HEK293 (cell line): ENCODE measurements around the gene RINL.

Experiments
- CTCF ChIA-PET: fragments of 350-600 bp; formaldehyde crosslinking; extraction: SDS; loops from one replicate; lab custom pipeline; 2021; ENCODE audit warnings: antibody characterized with exemption; lab: Yijun Ruan, JAX
- POLR2A ChIA-PET: fragments of 300-600 bp; formaldehyde crosslinking; extraction: SDS; loops from one replicate; lab custom pipeline; 2020; ENCODE audit warnings: antibody characterized with exemption, inconsistent platforms; lab: Yijun Ruan, JAX
- H3K27ac ChIP-seq: fragments of 200-500 bp; sonication (Bioruptor generic); 2 replicates; pipeline ENCODE4 v1.5.1; 2014; ENCODE audit warnings: low read depth, low read length, control low read depth, inconsistent platforms; ENCODE audit errors: extremely low read depth
- H3K36me3 ChIP-seq, 2 experiments: fragments of 200-500 bp in 1 of 2; sonication (Bioruptor generic) in 1 of 2; 1 replicate in 1 of 2; 2 replicates in 1 of 2; pipeline ENCODE4 v1.5.1; 2014 to 2017; ENCODE audit warnings: inconsistent platforms in 2 of 2, low read length in 2 of 2; ENCODE audit not compliant: control insufficient read depth in 2 of 2, insufficient read depth in 1 of 2
- H3K4me1 ChIP-seq: fragments of 200-500 bp; sonication (Bioruptor generic); 2 replicates; pipeline ENCODE4 v1.5.1; 2014; ENCODE audit warnings: mild to moderate bottlenecking, low read length, inconsistent platforms; ENCODE audit not compliant: control insufficient read depth, insufficient read depth
- H3K4me3 ChIP-seq: 2 replicates; pipeline ENCODE4 v1.5.1; 2011; ENCODE audit warnings: low read depth, mild to moderate bottlenecking, control low read depth, low read length, moderate library complexity
- H3K9me3 ChIP-seq: fragments of 200-500 bp; sonication (Bioruptor generic); 2 replicates; pipeline ENCODE4 v1.5.1; 2014; ENCODE audit warnings: low read depth, low read length, inconsistent platforms; ENCODE audit not compliant: control insufficient read depth, insufficient read depth
- CTCF ChIP-seq: fragments of 450-650 bp; formaldehyde crosslinking; IDR thresholded peaks from 2 replicates; pipeline ENCODE4 v1.5.1; 2016; ENCODE audit warnings: missing biosample characterization, missing genetic modification characterization
- EGR2 ChIP-seq: fragments of 450-650 bp; formaldehyde crosslinking; IDR thresholded peaks from 2 replicates; pipeline ENCODE4 v1.5.1; 2016; ENCODE audit warnings: low read depth, missing biosample characterization, missing genetic modification characterization
- GLIS2 ChIP-seq: fragments of 450-650 bp; formaldehyde crosslinking; IDR thresholded peaks from 2 replicates; pipeline ENCODE4 v1.5.1; 2016; ENCODE audit warnings: missing biosample characterization, missing genetic modification characterization
- HOXD13 ChIP-seq: sonication (generic); formaldehyde crosslinking; IDR thresholded peaks from 2 replicates; pipeline ENCODE4 v1.8.0; 2022; ENCODE audit warnings: missing genetic modification reagents, borderline replicate concordance
- IKZF3 ChIP-seq: fragments of 450-650 bp; IDR thresholded peaks from 2 replicates; pipeline ENCODE4 v1.5.0; 2018; ENCODE audit warnings: missing biosample characterization, mild to moderate bottlenecking, missing genetic modification characterization, moderate library complexity
- PBX3 ChIP-seq: sonication (generic); formaldehyde crosslinking; IDR thresholded peaks from 2 replicates; pipeline ENCODE4 v1.8.1; 2022; ENCODE audit warnings: mild to moderate bottlenecking, moderate library complexity, missing genetic modification reagents
- PRDM10 ChIP-seq: fragments of 450-650 bp; formaldehyde crosslinking; IDR thresholded peaks from 2 replicates; pipeline ENCODE4 v1.5.1; 2016; ENCODE audit warnings: missing biosample characterization, missing genetic modification characterization
- ZBTB20 ChIP-seq: fragments of 450-650 bp; formaldehyde crosslinking; IDR thresholded peaks from 2 replicates; pipeline ENCODE4 v1.5.1; 2016; ENCODE audit warnings: missing biosample characterization, missing genetic modification characterization
- ZFHX2 ChIP-seq: fragments of 450-650 bp; formaldehyde crosslinking; conservative IDR thresholded peaks from 2 replicates; pipeline ENCODE4 v1.5.1; 2016; ENCODE audit warnings: missing biosample characterization, missing genetic modification characterization
- ZFP69B ChIP-seq: fragments of 450-650 bp; formaldehyde crosslinking; IDR thresholded peaks from 2 replicates; pipeline ENCODE4 v1.5.1; 2016; ENCODE audit warnings: missing biosample characterization, missing genetic modification characterization
- ZNF146 ChIP-seq: fragments of 450-650 bp; formaldehyde crosslinking; IDR thresholded peaks from 2 replicates; pipeline ENCODE4 v1.5.1; 2016; ENCODE audit warnings: missing biosample characterization, missing genetic modification characterization
- ZNF155 ChIP-seq: fragments of 450-650 bp; formaldehyde crosslinking; IDR thresholded peaks from 2 replicates; pipeline ENCODE4 v1.5.1; 2016; ENCODE audit warnings: missing biosample characterization, missing genetic modification characterization
- ZNF274 ChIP-seq, 2 experiments: fragments of 200-500 bp in 1 of 2; fragments of 450-650 bp in 1 of 2; sonication (Bioruptor generic) in 1 of 2; formaldehyde crosslinking in 1 of 2; IDR thresholded peaks; 2 replicates each; pipeline versions ENCODE4 v1.5.1 to v1.6.1; 2014 to 2016; ENCODE audit warnings: borderline replicate concordance in 1 of 2, inconsistent platforms in 1 of 2, low read length in 1 of 2, missing biosample characterization in 1 of 2, missing genetic modification characterization in 1 of 2
- ZNF292 ChIP-seq: fragments of 450-650 bp; formaldehyde crosslinking; IDR thresholded peaks from 2 replicates; pipeline ENCODE4 v1.5.1; 2016; ENCODE audit warnings: low read depth, missing biosample characterization, missing genetic modification characterization, borderline replicate concordance
- ZNF362 ChIP-seq: fragments of 450-650 bp; formaldehyde crosslinking; IDR thresholded peaks from 2 replicates; pipeline ENCODE4 v1.5.1; 2016; ENCODE audit warnings: missing biosample characterization, missing genetic modification characterization
- ZNF391 ChIP-seq: fragments of 450-650 bp; formaldehyde crosslinking; IDR thresholded peaks from 2 replicates; pipeline ENCODE4 v1.5.1; 2016; ENCODE audit warnings: low read depth, missing biosample characterization, missing genetic modification characterization, borderline replicate concordance
- ZNF426 ChIP-seq: fragments of 450-650 bp; formaldehyde crosslinking; IDR thresholded peaks from 2 replicates; pipeline ENCODE4 v1.5.1; 2017; ENCODE audit warnings: missing biosample characterization, missing genetic modification characterization, mild to moderate bottlenecking, inconsistent platforms, moderate library complexity

The RINL gene

GRCh38 chr19:38917921-38918491, 39.9 kb upstream of the RINL start:
- Histone ChIP-seq H3K4me3 (no peak overlapping the region), H3K4me1 (no peaks in the 10 kb centered on the region), H3K27ac (peak overlapping the region; percentile 17; the same call in 1 of the 2 replicates), H3K36me3 (peaks cover 29 to 41% of the 10 kb centered on the region in 2 experiments), H3K9me3 (no peaks in the 10 kb centered on the region)
- POLR2A ChIA-PET: interaction anchor here (0.6 to 1.2 kb wide), 4 partner anchors 8 to 1305 kb away, joined by 3 to 5 read pairs (median 4); no protein-coding TSS in a partner anchor
- CTCF ChIA-PET: interaction anchor here (1.0 to 4.1 kb wide), 2 partner anchors 12 to 17 kb away, joined by 3 to 36 read pairs; partner anchors contain the start of genes MRPS12 and SARS2
- TF ChIP-seq PRDM10 (tag by site-specific recombination) (peak; percentile 74), CTCF (tag by site-specific recombination) (peak; percentile 62), ZNF155 (tag by site-specific recombination) (no peak), PBX3 (no peak), ZBTB20 (peak; percentile 61; the same call in 1 of the 2 replicates)
- TF ChIP-seq, all 188 proteins: peak for 3

GRCh38 chr19:38917516-38917915, 39.4 kb upstream of the RINL start:
- Histone ChIP-seq H3K4me3 (no peak overlapping the region), H3K36me3 (peaks cover 28 to 37% of the 10 kb centered on the region in 2 experiments), H3K27ac (peak overlapping the region; percentile 17; the same call in 1 of the 2 replicates), H3K9me3 (no peaks in the 10 kb centered on the region), H3K4me1 (no peaks in the 10 kb centered on the region)
- CTCF ChIA-PET: interaction anchor here (0.6 to 4.1 kb wide), 2 partner anchors 12 to 397 kb away, joined by 3 to 36 read pairs; partner anchors contain the start of genes MRPS12 and SARS2
- POLR2A ChIA-PET: interaction anchor here (0.6 to 1.2 kb wide), 5 partner anchors 9 to 1306 kb away, joined by 3 to 5 read pairs (median 3); partner anchors contain the start of gene NFKBIB
- TF ChIP-seq ZNF146 (tag by site-specific recombination) (no peak), HOXD13 (CRISPR knock-in tag) (no peak)

- no peak overlapping the region for H3K27ac ChIP-seq
- no peaks in the 10 kb centered on the region for H3K4me1 ChIP-seq
- CTCF ChIA-PET: interaction anchor here (0.7 to 3.3 kb wide), 4 partner anchors 14 to 395 kb away, joined by 6 to 31 read pairs (median 8); partner anchors contain the start of genes MRPS12 and SARS2
- peaks cover 15 to 18% of the 10 kb centered on the region in 2 experiments for H3K36me3 ChIP-seq
- no peaks in the 10 kb centered on the region for H3K9me3 ChIP-seq
- POLR2A ChIA-PET: interaction anchor here (0.6 to 2.3 kb wide), 4 partner anchors 13 to 1670 kb away, joined by 3 to 9 read pairs (median 4); partner anchors contain the start of gene NFKBIB
- no peak overlapping the region for H3K4me3 ChIP-seq
- TF ChIP-seq IKZF3: no peak
- peak; percentile 93 for TF ChIP-seq EGR2
- TF ChIP-seq GLIS2 (tag by site-specific recombination): 0 out of 2 replicates have a peak, but pooled peaks have one; percentile 19
- no peak for TF ChIP-seq ZNF362 (tag by site-specific recombination)
- TF ChIP-seq ZNF292 (tag by site-specific recombination): no peak
- TF ChIP-seq ZFP69B: no peak
- TF ChIP-seq PBX3: no peak
- no peak for TF ChIP-seq ZNF426 (tag by site-specific recombination)
- TF ChIP-seq ZNF391: no peak
- TF ChIP-seq ZNF274 (IDR thresholded peaks at IDR 0.05; ENCODE audit: low read length): no peak
- TF ChIP-seq ZNF274 (tag by site-specific recombination; IDR thresholded peaks at IDR 0.05; ENCODE audit: borderline replicate concordance): no peak
- peak; percentile 91 for TF ChIP-seq ZFHX2
Measured at GRCh38 chr19:38915329-38916321, 37.5 kb upstream of the RINL start.
